ENCODE results near the gene NNAT. TPM values are rescaled to one million over a fixed set of nuclear protein-coding genes. Genes with fewer than 3 reads are reported as not detected.

NNAT gene
- total RNA-seq, 2 donors from 2014 or later: 0.52 TPM; not detected in 1

DNA sequence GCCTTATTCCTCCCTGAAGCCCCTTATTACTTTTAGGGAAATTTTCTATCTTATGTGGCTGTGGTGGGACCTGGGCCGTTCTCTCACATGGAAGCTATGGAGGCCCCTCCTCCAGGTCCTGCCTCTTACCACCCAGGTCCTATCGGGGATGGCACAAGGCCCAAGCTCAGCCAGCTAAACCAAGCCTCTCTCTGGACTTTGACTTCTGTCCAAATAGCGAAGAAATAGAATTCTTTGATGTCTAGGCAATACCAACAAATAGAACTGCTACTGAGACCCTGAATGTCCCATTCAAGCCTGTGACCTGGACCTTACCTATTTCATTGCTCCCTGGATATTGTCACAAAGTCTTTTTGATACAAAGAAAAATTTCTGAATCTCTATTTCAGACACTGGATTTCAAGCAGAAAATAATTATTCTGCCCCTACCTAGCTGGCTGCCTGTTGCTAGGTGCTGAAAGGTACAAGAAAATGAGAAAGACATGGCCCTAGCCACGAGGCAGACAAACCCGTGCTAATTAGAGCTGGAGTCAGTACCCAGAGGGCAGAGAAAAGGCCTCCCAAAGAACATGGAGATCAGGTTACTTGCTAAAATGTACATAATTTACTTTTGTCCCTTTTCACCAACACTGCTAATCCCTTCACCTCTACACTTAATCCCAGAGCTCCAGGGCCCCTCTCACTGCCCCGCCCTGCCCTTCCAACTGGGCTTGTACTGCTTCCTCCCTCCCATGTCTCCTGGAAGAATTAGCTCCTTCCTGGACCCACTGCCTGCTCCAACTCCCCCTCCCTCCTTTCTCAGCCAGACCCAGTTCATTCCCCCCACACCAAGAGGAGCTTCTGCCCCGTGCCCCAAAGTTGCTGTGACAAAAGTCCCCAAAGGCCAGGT is 15.5 kb upstream of the NNAT start:
- WGBS, 2 donors: 69 to 74% methylated on average over 7 of the region's 7 CpGs

DNA sequence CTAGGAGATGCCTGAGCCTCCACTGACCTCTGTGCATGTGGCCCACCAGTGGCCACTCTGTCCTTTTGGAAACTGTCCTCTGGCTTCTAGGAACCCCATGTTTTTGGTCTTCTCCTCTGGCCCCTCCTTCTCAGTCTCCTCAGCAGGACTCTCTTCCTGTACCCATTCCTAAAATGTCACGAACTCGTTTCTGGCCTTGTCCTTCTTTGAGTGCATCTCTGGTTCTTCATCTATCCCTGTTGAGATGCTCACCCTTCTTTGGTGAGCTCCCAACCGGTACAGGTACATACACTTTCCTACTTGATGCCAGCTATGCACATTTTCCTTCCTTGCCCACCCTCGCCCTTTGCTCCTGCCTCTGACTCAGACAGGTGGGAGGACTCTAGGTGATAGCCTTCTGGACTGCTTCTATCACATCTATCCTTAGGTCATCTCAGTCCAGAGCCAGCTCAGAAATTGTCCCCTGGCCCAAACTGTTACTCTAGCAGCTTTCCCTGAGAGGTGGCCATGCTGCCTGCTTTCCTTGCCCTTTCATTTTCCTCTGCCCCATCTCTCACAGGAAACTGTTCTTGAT is 14.8 kb upstream of the NNAT start:
- no peaks in the 10 kb centered on the region for H3K4me1 ChIP-seq
- intact Hi-C loops (cut with DNase I): no loop called here
- DNase-seq (no peak), ATAC-seq (no peak)
- no peaks in the 10 kb centered on the region for H3K36me3 ChIP-seq (replicated peaks in 1 of 2; ENCODE audit: insufficient read depth in 1 of 2, low read depth in 2 of 2)
- no peak for TF ChIP-seq POLR2A (IDR thresholded peaks at IDR 0.05)
- TF ChIP-seq, protein P1, sequence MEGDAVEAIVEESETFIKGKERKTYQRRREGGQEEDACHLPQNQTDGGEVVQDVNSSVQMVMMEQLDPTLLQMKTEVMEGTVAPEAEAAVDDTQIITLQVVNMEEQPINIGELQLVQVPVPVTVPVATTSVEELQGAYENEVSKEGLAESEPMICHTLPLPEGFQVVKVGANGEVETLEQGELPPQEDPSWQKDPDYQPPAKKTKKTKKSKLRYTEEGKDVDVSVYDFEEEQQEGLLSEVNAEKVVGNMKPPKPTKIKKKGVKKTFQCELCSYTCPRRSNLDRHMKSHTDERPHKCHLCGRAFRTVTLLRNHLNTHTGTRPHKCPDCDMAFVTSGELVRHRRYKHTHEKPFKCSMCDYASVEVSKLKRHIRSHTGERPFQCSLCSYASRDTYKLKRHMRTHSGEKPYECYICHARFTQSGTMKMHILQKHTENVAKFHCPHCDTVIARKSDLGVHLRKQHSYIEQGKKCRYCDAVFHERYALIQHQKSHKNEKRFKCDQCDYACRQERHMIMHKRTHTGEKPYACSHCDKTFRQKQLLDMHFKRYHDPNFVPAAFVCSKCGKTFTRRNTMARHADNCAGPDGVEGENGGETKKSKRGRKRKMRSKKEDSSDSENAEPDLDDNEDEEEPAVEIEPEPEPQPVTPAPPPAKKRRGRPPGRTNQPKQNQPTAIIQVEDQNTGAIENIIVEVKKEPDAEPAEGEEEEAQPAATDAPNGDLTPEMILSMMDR (IDR thresholded peaks at IDR 0.05): no peak
- H3K9me3 ChIP-seq: no peaks in the 10 kb centered on the region
- no peak overlapping the region for H3K4me3 ChIP-seq
- no peak overlapping the region for H3K27ac ChIP-seq
- WGBS, 2 donors: 78 to 79% methylated on average over 4 of the region's 4 CpGs
- H3K27me3 ChIP-seq: no peaks in the 10 kb centered on the region

More for the DNA sequence above, 15.5 kb upstream of the NNAT start:
- Histone ChIP-seq H3K4me3 (no peak overlapping the region), H3K36me3 (replicated peaks in 1 of 2; ENCODE audit: insufficient read depth in 1 of 2, low read depth in 2 of 2) (no peaks in the 10 kb centered on the region), H3K27ac (no peak overlapping the region), H3K27me3 (no peaks in the 10 kb centered on the region), H3K9me3 (no peaks in the 10 kb centered on the region), H3K4me1 (no peaks in the 10 kb centered on the region)
- intact Hi-C loops (cut with DNase I): no loop called here
- DNase-seq (peak in 1 of 4 donors; percentile 28), ATAC-seq (no peak)
- TF ChIP-seq POLR2A (IDR thresholded peaks at IDR 0.05): no peak
- TF ChIP-seq, protein P1 (IDR thresholded peaks at IDR 0.05): no peak

DNA sequence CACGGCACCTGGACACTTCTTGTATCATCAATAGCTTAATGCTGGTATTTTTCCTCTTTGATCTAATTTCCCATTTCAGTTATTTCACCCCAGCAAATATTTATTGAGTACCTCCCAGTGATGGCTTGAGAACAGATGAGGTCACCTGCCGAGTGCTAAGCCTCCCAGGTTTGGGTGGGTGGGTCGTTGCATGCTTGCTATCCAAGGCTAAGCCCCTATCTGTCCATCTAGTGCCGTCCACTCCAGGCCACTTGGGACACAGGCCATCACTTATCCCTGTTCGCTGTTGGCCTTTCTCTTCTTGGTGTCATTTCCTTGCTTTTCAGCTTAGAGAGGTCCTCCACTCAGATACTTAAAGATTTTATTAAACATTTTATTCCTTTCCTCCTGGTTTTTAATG is 10.8 kb upstream of the NNAT start:
- no peak for TF ChIP-seq POLR2A (IDR thresholded peaks at IDR 0.05)
- intact Hi-C loops (cut with DNase I): no loop called here
- Histone ChIP-seq H3K36me3 (replicated peaks in 1 of 2; ENCODE audit: insufficient read depth in 1 of 2, low read depth in 2 of 2) (peaks cover 0 to 3% of the 10 kb centered on the region in 2 donors), H3K27ac (no peak overlapping the region), H3K27me3 (no peaks in the 10 kb centered on the region), H3K4me3 (no peak overlapping the region), H3K9me3 (no peaks in the 10 kb centered on the region), H3K4me1 (no peaks in the 10 kb centered on the region)
- DNase-seq: no peak
- no peak for ATAC-seq
- 88 to 92% methylated on average over 5 of the region's 5 CpGs for WGBS, 2 donors

DNA sequence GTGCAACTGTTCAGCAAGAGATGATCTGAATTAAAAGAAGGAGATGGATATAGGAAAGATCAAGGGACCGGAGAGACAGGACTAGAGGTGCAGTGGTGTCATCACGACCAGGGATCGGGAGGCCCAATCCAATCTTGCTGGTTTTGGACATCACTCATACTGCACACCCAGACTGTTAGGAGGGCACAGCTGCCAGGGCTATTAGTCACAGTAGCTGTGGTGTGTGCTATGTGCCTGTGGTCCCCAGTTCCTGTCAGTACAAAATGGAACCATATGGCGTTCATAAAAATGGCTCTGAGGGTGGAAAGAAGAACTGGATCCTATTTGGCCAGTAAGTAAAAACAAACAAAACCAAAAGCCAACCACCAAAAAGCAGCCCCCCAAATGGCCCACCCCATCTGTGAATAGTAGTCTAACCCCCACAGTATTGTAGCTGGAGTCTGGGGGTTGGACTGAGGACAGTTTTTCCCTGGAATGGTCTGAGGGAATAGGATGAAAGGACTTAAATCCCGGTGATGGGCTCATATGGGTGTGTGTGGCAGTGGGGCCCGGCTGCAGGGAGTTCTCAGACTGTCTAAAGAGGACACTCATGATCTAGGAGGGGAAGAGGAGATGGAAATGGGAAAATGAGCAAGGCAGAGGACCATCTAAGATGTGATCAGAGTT is 9.3 kb upstream of the NNAT start:
- H3K4me3 ChIP-seq: no peak overlapping the region
- no peaks in the 10 kb centered on the region for H3K9me3 ChIP-seq
- no peak overlapping the region for H3K27ac ChIP-seq
- no peak for ATAC-seq
- no peaks in the 10 kb centered on the region for H3K4me1 ChIP-seq
- DNase-seq: no peak
- WGBS, 2 donors: 87 to 94% methylated on average over 6 of the region's 6 CpGs
- TF ChIP-seq POLR2A (IDR thresholded peaks at IDR 0.05): no peak
- TF ChIP-seq, protein P1 (IDR thresholded peaks at IDR 0.05): no peak
- H3K27me3 ChIP-seq: no peaks in the 10 kb centered on the region
- intact Hi-C loops (cut with DNase I): no loop called here
- peaks cover 0 to 3% of the 10 kb centered on the region in 2 donors for H3K36me3 ChIP-seq (replicated peaks in 1 of 2; ENCODE audit: insufficient read depth in 1 of 2, low read depth in 2 of 2)

DNA sequence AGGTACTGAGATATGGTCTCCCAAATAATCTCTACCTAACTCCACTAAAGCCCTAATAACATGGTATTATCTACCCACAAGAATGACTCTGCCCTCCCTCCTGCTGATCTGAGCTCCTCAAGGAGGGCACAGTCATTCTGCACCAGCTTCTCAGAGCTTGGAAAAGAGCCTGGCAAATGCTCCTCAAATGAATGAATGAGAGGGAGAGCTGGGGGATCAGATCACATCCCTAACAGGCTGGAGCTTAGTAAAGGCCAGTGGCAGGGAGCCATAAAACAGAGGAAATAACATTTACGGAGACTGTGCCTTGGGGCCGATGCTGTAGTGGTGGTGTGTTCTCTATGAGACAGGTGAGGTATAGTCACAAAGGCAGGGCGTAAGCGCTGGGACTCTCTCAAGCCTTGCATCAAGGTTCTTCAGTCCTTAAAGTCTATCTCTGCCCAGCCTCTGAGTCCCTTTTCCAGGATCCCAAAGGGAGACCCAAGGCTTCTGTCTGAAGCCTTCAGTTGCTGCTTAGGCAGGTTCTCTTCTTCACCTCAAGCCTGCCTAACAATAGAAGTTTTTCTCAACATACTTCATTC is 7.2 kb upstream of the NNAT start:
- H3K36me3 ChIP-seq (replicated peaks in 1 of 2; ENCODE audit: insufficient read depth in 1 of 2, low read depth in 2 of 2): peaks cover 0 to 3% of the 10 kb centered on the region in 2 donors
- TF ChIP-seq POLR2A (IDR thresholded peaks at IDR 0.05): no peak
- TF ChIP-seq, protein P1 (IDR thresholded peaks at IDR 0.05): no peak
- intact Hi-C loops (cut with DNase I): no loop called here
- H3K9me3 ChIP-seq: no peaks in the 10 kb centered on the region
- WGBS, 2 donors: 86 to 100% methylated on average over 4 of the region's 4 CpGs
- H3K4me3 ChIP-seq: no peak overlapping the region
- DNase-seq (no peak), ATAC-seq (no peak)
- H3K4me1 ChIP-seq: no peaks in the 10 kb centered on the region
- H3K27ac ChIP-seq: no peak overlapping the region
- no peaks in the 10 kb centered on the region for H3K27me3 ChIP-seq

Measured in body of pancreas (tissue), 4 donors.